GM23338 (cell line): ENCODE measurements around the gene RADIL. TPM values are rescaled to one million over a fixed set of nuclear protein-coding genes. Genes with fewer than 3 reads are reported as not detected.

ENCODE experiments used
- ATAC-seq: fragments of 200-7000 bp; cut with Tn5 transposase; 3 replicates; pipeline ENCODE4 v1.9.1; 2020
- DNase-seq: peaks from one replicate; pipeline ENCODE4 v3.0.0-alpha.2; 2015; ENCODE audit warnings: low spot score
- H2AFZ ChIP-seq: fragments of 200-600 bp; sonication (generic); 2 replicates; pipeline ENCODE4 v1.8.0; 2016; ENCODE audit warnings: antibody characterized with exemption, mild to moderate bottlenecking, moderate library complexity
- H3F3A ChIP-seq: fragments of 200-600 bp; sonication (generic); replicated peaks from 2 replicates; pipeline ENCODE4 v1.8.0; 2017; ENCODE audit warnings: antibody characterized with exemption, mixed run types, low read depth
- H3K27ac ChIP-seq: fragments of 200-600 bp; sonication (generic); 2 replicates; pipeline ENCODE4 v1.6.1; 2016; ENCODE audit warnings: low read depth
- H3K27me3 ChIP-seq: fragments of 200-600 bp; sonication (generic); 2 replicates; pipeline ENCODE4 v1.8.0; 2016; ENCODE audit warnings: mild to moderate bottlenecking, mixed run types, moderate library complexity; ENCODE audit not compliant: insufficient read depth
- H3K36me3 ChIP-seq: fragments of 200-600 bp; sonication (generic); 2 replicates; pipeline ENCODE4 v1.8.0; 2016; ENCODE audit warnings: mild to moderate bottlenecking; ENCODE audit not compliant: insufficient read depth
- H3K4me1 ChIP-seq: fragments of 200-600 bp; sonication (generic); 2 replicates; pipeline ENCODE4 v1.8.0; 2016; ENCODE audit warnings: mild to moderate bottlenecking, moderate library complexity; ENCODE audit not compliant: insufficient read depth
- H3K4me2 ChIP-seq: fragments of 200-600 bp; sonication (generic); 2 replicates; pipeline ENCODE4 v1.7.1; 2017; ENCODE audit warnings: mixed run types
- H3K4me3 ChIP-seq: fragments of 200-600 bp; sonication (generic); 2 replicates; pipeline ENCODE4 v1.6.1; 2016; ENCODE audit warnings: mixed run types
- H3K79me2 ChIP-seq: fragments of 200-600 bp; sonication (generic); replicated peaks from 2 replicates; pipeline ENCODE4 v1.8.0; 2017; ENCODE audit warnings: mild to moderate bottlenecking; ENCODE audit not compliant: insufficient read depth
- H3K9me2 ChIP-seq: fragments of 200-600 bp; sonication (generic); 2 replicates; pipeline ENCODE4 v1.8.0; 2017; ENCODE audit not compliant: insufficient read depth
- H4K20me1 ChIP-seq: fragments of 200-600 bp; sonication (generic); replicated peaks from 2 replicates; pipeline ENCODE4 v1.8.0; 2017; ENCODE audit warnings: mild to moderate bottlenecking; ENCODE audit not compliant: insufficient read depth
- H3K27ac Mint-ChIP-seq: 2 replicates; pipeline ENCODE4 v1.8.0; 2020; ENCODE audit warnings: inconsistent platforms, mild to moderate bottlenecking, moderate library complexity, mixed read lengths
- H3K27me3 Mint-ChIP-seq: 3 replicates; pipeline ENCODE4 v1.8.0; 2022; ENCODE audit warnings: low read depth, mild to moderate bottlenecking, moderate library complexity, mixed read lengths, inconsistent platforms; ENCODE audit not compliant: insufficient read depth, poor library complexity
- H3K36me3 Mint-ChIP-seq: 3 replicates; pipeline ENCODE4 v1.8.0; 2021; ENCODE audit warnings: low read depth, mild to moderate bottlenecking, inconsistent platforms, moderate library complexity, mixed read lengths
- H3K4me1 Mint-ChIP-seq: 3 replicates; pipeline ENCODE4 v1.8.0; 2020; ENCODE audit warnings: mild to moderate bottlenecking, inconsistent platforms, mixed read lengths
- H3K4me3 Mint-ChIP-seq: 3 replicates; pipeline ENCODE4 v1.8.0; 2021; ENCODE audit warnings: moderate library complexity, mild to moderate bottlenecking, inconsistent platforms, mixed read lengths
- H3K9me3 Mint-ChIP-seq: 3 replicates; pipeline ENCODE4 v1.8.0; 2020; ENCODE audit warnings: moderate library complexity, mild to moderate bottlenecking, inconsistent platforms, mixed read lengths
- EZH2phosphoT487 ChIP-seq: fragments of 200-600 bp; sonication (generic); IDR thresholded peaks from one replicate; pipeline ENCODE4 v1.8.1; 2018; ENCODE audit warnings: antibody characterized with exemption; ENCODE audit not compliant: unreplicated experiment
- JUNB ChIP-seq: IDR thresholded peaks from one replicate; pipeline ENCODE4 v1.6.1; 2016; ENCODE audit warnings: antibody characterized with exemption; ENCODE audit not compliant: unreplicated experiment
- POLR2AphosphoS5 ChIP-seq: IDR thresholded peaks from 2 replicates; pipeline ENCODE4 v1.6.1; 2016; ENCODE audit warnings: antibody characterized with exemption, low read depth
- STAT1 ChIP-seq: IDR thresholded peaks from one replicate; pipeline ENCODE4 v1.6.1; 2016; ENCODE audit warnings: antibody characterized with exemption; ENCODE audit not compliant: unreplicated experiment
- ZNF114 ChIP-seq: fragments of 250-450 bp; sonication (Bioruptor Pico); IDR thresholded peaks from 2 replicates; pipeline ENCODE4 v1.5.0; 2020; ENCODE audit warnings: mild to moderate bottlenecking, moderate library complexity
- ZNF331 ChIP-seq: fragments of 250-450 bp; sonication (Bioruptor Pico); IDR thresholded peaks from 2 replicates; pipeline ENCODE4 v1.5.0; 2020; ENCODE audit warnings: low read depth, mild to moderate bottlenecking, moderate library complexity
- ZNF462 ChIP-seq: fragments of 250-450 bp; sonication (Bioruptor Pico); IDR thresholded peaks from 2 replicates; pipeline ENCODE4 v1.5.0; 2020; ENCODE audit warnings: mild to moderate bottlenecking, moderate library complexity
- polyA plus RNA-seq: library from polyadenylated mRNA; unstranded; fragments of >200 nt; fragmentation: Nextera tagmentation; extraction: Ambion mirVana; gene quantifications from 2 replicates; pipeline ENCODE4 v1.2.1, GENCODE V29; 2016
- total RNA-seq: library from RNA; depleted of rRNA; stranded (reverse); fragments of >200 nt; shearing (Covaris generic); gene quantifications from 2 replicates; pipeline ENCODE4 v1.2.3, GENCODE V29; 2014
- TF ChIP-seq, protein P1 (sequence below): IDR thresholded peaks from one replicate; pipeline ENCODE4 v1.6.1; 2018; ENCODE audit warnings: antibody characterized with exemption; ENCODE audit not compliant: unreplicated experiment

Gene RADIL
- total and polyA plus RNA-seq, 2 experiments from 2014 or later, result 4.3 to 9.8 TPM

- TF ChIP-seq ZNF462 (CRISPR knock-in tag), result no peak
- no peak for TF ChIP-seq ZNF114 (CRISPR knock-in tag)
- no peak for TF ChIP-seq POLR2AphosphoS5
- TF ChIP-seq JUNB, result no peak
These were observed 45.5 kb downstream of the RADIL start (continued) for GRCh38 chr7:4837803-4838625.

DNA sequence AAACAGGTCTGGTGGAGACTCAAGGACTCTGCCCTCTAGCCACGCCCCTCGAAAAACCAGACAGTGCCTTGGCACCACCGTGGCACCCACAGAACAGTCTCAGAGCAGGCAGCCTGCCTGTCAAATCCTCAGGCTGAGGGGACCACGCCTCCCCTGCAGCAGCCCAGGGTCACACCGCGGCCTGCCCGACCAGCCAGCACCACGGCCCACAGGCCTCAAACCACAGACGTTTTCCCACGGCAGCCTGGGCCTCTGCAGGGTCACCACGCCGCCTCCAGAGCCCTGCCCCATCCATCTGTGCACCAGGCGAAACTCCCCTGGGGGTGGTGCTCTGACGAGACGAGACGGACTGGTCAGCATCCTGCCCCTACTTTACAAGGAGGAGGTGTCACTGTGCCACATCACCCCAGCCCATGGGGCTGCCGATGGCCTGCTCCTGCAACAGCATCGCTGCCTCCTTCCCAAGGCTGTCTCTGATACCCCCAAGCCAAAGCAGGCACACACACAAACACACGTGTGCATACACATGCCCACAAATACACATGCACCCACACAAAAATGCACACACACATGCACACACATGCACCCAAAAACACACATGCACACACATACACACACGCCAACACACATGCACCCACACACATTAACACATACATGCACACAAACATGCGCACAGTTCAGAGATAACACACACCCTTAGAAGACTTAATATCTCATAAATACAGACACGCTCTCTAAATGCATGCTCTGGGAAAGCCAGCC is 46.3 kb downstream of the RADIL start:
- Histone ChIP-seq H3K27ac (no peak overlapping the region), H3F3A (no peaks in the 10 kb centered on the region), H3K36me3 (no peaks in the 10 kb centered on the region), H4K20me1 (no peaks in the 10 kb centered on the region), H3K9me2 (no peaks in the 10 kb centered on the region), H3K79me2 (no peaks in the 10 kb centered on the region), H2AFZ (no peak overlapping the region), H3K4me1 (no peaks in the 10 kb centered on the region), H3K4me3 (no peak overlapping the region), H3K27me3 (no peaks in the 10 kb centered on the region), H3K4me2 (no peak overlapping the region)
- DNase-seq, result no peak
- Mint-ChIP-seq H3K27ac (peak overlapping the region; percentile 72; the same call in 1 of the 2 replicates), H3K9me3 (no peaks in the 10 kb centered on the region), H3K4me1 (peaks cover 6% of the 10 kb centered on the region), H3K27me3 (peaks cover 9% of the 10 kb centered on the region), H3K36me3 (no peaks in the 10 kb centered on the region), H3K4me3 (no peak overlapping the region)
- ATAC-seq, result no peak
- TF ChIP-seq EZH2phosphoT487, result no peak
- TF ChIP-seq ZNF331 (CRISPR knock-in tag), result no peak
- TF ChIP-seq STAT1, result no peak
- TF ChIP-seq, protein P1, sequence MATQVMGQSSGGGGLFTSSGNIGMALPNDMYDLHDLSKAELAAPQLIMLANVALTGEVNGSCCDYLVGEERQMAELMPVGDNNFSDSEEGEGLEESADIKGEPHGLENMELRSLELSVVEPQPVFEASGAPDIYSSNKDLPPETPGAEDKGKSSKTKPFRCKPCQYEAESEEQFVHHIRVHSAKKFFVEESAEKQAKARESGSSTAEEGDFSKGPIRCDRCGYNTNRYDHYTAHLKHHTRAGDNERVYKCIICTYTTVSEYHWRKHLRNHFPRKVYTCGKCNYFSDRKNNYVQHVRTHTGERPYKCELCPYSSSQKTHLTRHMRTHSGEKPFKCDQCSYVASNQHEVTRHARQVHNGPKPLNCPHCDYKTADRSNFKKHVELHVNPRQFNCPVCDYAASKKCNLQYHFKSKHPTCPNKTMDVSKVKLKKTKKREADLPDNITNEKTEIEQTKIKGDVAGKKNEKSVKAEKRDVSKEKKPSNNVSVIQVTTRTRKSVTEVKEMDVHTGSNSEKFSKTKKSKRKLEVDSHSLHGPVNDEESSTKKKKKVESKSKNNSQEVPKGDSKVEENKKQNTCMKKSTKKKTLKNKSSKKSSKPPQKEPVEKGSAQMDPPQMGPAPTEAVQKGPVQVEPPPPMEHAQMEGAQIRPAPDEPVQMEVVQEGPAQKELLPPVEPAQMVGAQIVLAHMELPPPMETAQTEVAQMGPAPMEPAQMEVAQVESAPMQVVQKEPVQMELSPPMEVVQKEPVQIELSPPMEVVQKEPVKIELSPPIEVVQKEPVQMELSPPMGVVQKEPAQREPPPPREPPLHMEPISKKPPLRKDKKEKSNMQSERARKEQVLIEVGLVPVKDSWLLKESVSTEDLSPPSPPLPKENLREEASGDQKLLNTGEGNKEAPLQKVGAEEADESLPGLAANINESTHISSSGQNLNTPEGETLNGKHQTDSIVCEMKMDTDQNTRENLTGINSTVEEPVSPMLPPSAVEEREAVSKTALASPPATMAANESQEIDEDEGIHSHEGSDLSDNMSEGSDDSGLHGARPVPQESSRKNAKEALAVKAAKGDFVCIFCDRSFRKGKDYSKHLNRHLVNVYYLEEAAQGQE, result no peak
